Measurements from ENCODE around the gene SPG7. TPM values are rescaled to one million over a fixed set of nuclear protein-coding genes. Genes with fewer than 3 reads are reported as not detected.
A peak's percentile ranks its signal among the peaks of the same experiment; 100 is the strongest.

SPG7 gene
- total RNA-seq, 1 donor from 2014 or later = 123 TPM

DNA sequence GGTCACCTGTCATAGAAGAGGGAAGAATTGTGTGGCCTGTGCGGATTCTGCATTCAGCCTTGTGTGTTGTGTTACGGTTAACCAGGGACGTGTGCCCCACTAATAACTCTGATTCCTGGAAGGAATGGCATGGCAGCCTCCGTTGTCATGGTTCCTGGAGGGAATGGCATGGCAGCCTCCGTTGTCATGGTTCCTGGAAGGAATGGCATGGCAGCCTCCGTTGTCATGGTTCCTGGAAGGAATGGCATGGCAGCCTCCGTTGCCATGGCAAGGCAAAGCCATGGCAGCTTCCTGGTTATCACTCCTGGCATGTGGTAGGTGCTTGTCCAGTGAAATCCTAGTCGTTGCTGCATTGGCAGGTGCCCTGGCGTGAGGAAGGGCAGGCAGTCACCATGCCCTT is 8.9 kb downstream of the SPG7 start:
- DNase-seq = no peak

GRCh38 chr16:89519881-89520280 is 11.7 kb downstream of the SPG7 start:
- DNase-seq = no peak

GRCh38 chr16:89522287-89522686 is 14.1 kb downstream of the SPG7 start:
- no peak for DNase-seq

DNA sequence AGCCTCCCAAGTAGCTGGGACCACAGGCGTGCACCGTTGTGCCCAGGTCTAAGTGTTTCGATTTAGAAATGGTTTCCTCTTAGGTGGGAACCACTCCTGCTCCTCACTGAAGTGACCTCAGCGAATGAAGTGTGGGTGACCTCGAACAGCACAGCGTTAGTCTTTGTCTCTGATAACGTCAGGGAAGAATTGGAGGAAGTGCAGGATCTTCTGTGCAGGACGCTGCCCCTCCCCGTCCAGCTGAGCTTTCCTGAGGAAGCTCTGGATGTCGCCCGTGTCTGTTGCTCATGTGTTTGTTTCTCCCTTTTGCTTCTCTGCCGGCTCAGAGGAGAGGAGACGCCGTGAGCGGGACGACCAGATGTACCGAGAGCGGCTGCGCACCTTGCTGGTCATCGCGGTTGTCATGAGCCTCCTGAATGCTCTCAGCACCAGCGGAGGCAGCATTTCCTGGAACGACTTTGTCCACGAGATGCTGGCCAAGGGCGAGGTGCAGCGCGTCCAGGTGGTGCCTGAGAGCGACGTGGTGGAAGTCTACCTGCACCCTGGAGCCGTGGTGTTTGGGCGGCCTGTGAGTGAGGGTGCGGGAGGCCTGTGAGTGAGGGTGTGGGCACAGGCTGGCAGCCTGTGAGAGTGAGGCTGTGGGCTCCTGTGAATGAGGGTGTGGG is 15.6 kb downstream of the SPG7 start:
- no peak for DNase-seq

GRCh38 chr16:89525146-89525913 is 17.1 kb downstream of the SPG7 start:
- DNase-seq = no peak

- DNase-seq = no peak
Measured at GRCh38 chr16:89529097-89529496, 20.9 kb downstream of the SPG7 start.

- no peak for DNase-seq
Measured at GRCh38 chr16:89530401-89531381, 22.5 kb downstream of the SPG7 start.

GRCh38 chr16:89531821-89532526 is 23.8 kb downstream of the SPG7 start:
- DNase-seq = no peak

DNA sequence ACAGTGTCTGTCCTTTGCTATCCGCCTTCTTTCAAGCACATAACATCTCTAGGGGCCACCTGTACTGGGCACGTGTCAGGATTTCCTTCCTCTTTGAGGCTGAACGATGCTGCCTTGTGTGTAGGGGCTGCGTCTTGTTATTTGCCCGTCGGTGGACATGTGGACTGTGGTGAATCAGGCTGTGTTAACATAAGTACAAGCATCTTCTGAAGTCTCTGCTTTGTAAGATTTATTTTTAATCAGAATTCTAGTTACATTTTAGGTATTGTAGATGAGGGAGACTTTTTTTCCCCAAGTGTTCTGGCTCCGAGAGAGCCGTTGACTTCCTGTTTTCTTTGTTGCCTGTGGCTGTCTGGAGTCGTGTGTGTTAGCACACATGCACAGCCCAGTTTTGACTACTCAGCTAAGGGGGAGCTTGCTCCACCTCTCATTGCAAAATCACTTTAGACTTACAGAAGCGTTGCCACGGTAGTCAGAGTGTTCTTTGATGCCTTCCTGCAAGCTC is 26.1 kb downstream of the SPG7 start:
- DNase-seq = peak; percentile 17

- no peak for DNase-seq
Measured at GRCh38 chr16:89536371-89536770, 28.2 kb downstream of the SPG7 start.

DNA sequence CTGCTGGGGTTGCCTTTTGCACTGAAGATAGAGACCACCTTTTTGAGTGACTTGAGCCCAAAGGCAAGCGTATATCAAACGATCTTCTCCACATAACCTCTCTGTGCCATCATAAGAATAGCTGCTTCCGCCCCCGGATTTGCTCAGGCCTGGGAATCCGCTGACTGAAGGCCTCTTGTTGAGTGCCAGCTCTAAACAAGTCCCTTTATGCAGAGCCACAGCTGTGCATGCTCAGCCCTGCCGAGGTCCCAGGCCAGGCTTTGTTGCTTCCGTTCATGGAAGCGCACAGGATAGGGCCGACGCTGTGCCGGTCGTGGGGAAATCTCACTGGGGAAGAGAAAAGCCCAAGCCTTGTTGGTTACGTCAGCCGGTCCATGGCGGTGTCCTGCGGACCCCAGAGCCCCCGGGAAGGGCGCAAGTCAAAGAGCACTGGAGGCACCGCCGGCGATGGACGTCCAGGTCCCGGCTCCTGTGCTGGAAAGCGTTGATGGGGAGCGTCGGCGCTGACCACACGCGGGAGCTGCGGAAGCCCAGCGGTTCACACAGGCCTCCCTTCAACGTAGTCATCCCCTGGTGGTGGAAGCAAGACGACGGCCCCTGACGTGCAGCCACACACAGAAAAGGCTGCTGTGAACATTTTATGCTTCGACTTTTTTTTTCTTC is 28.8 kb downstream of the SPG7 start:
- peak; percentile 21 for DNase-seq

DNA sequence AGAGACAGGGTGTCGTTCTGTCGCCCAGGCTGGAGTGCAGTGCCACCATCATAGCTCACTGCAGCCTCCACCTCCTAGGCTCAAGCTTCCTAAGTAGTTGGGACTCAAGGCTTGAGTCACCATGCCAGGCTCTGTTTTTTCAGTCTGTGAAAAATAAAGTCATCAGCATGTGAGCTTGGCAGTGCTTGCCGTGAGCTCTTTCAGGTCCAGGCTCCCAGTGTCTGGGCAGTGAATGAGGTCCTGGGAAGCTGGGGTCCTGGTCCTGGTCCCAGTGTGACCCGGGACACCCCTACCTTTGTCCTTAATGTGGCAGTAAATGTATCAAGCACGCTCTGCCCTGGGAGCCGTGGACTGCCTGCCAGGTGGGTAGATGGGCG is 29.3 kb downstream of the SPG7 start:
- no peak for DNase-seq

GRCh38 chr16:89538286-89538685 is 30.1 kb downstream of the SPG7 start:
- no peak for DNase-seq

DNA sequence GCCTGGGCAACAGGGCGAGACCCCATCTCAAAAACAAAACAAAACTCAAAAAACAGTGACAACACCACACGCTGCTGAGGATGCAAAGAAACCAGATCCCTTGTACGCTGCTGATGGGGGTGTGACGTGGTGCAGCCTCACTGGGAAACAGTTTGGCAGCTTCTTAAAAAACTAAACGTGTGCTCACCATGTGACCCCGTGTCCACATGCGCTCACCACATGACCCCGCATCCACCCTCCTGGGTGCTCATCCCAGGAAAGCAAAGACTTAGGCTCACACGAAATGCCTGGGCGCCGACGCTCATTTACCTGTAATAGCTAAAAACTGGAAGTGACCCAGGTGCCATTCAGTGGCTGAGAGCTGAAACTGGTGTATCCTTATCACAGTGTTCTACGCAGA is 32.4 kb downstream of the SPG7 start:
- DNase-seq = no peak

DNA sequence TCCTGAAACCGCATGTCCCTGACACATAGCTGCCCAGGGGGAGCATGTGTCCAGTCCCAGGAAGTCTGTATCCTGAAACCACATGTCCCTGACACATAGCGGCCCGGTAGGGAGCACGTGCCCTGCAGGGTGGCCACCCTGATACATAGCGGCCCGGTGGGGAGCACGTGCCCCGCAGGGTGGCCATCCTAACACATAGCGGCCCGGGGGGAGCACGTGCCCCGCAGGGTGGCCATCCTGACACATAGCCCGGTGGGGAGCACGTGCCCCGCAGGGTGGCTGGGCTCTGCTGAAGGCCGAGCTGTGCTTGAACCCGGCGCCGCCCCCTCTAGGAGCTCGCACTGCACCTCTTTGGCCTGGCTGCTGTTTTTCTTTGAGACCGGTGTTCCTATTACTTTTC is 33.6 kb downstream of the SPG7 start:
- DNase-seq = no peak

DNA sequence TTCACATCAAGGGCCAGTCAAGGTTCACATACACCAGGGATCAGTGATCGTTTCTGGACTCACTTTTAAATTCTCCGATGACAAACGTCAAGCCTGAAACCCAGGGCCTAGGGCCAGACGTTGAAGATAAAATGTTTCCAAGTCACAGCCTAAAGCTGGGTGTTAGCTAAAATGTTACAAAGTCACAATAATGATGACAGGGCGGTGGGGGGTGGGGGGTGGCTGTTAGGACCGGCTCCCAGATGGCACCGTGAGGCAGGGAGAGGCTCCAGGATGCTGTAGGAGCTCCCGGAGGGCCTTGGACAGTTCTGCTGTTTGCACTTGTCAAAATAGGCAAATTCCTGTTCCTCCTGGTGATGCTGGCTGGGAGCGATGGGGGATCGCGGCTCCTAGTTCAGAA is 35.9 kb downstream of the SPG7 start:
- DNase-seq = no peak

- no peak for DNase-seq
Measured at GRCh38 chr16:89544713-89545043, 36.5 kb downstream of the SPG7 start.

- no peak for DNase-seq
Measured at GRCh38 chr16:89545044-89545830, 37.0 kb downstream of the SPG7 start.

- DNase-seq = no peak
Measured at GRCh38 chr16:89545831-89546574, 37.8 kb downstream of the SPG7 start.

GRCh38 chr16:89546781-89547180 is 38.6 kb downstream of the SPG7 start:
- DNase-seq = no peak
